Tibial nerve (tissue), 4 donors: Measurements from ENCODE around the gene RASAL2. TPM values are rescaled to one million over a fixed set of nuclear protein-coding genes. Genes with fewer than 3 reads are reported as not detected.

Source experiments
- DNase-seq, 2 donors: peaks; one replicate each; pipeline ENCODE4 v3.0.0-alpha.2; 2019; ENCODE audit warnings: low spot score in 2 of 2
- H3K27ac ChIP-seq, 4 donors: fragments of 200-600 bp; sonication (generic) in 3 of 4; one replicate each; pipeline ENCODE4 v1.5.1; 2017 to 2019; ENCODE audit warnings: mild to moderate bottlenecking in 1 of 4
- H3K27me3 ChIP-seq, 2 donors: fragments of 200-600 bp; sonication (generic) in 1 of 2; one replicate each; pipeline versions ENCODE4 v1.5.1 to v1.6.0; 2017 to 2019
- H3K36me3 ChIP-seq, 3 donors: fragments of 200-600 bp; sonication (generic); one replicate each; pipeline ENCODE4 v1.5.1; 2018 to 2019
- H3K4me1 ChIP-seq, 4 donors: fragments of 200-600 bp; sonication (generic) in 3 of 4; one replicate each; pipeline ENCODE4 v1.5.1; 2017 to 2019
- H3K4me3 ChIP-seq, 4 donors: fragments of 200-600 bp; sonication (generic) in 3 of 4; one replicate each; pipeline ENCODE4 v1.5.1; 2017 to 2019; ENCODE audit warnings: mild to moderate bottlenecking in 1 of 4, moderate library complexity in 1 of 4
- H3K9me3 ChIP-seq, 4 donors: fragments of 200-600 bp; sonication (generic) in 3 of 4; one replicate each; pipeline ENCODE4 v1.5.1; 2017 to 2019
- CTCF ChIP-seq, 5 experiments: fragments of 200-600 bp in 3 of 5; fragments of 450-650 bp in 2 of 5; sonication (generic) in 3 of 5; IDR thresholded peaks; one replicate each; pipeline ENCODE4 v1.5.1; 2016 to 2019; ENCODE audit warnings: antibody characterized with exemption in 5 of 5, mild to moderate bottlenecking in 3 of 5, moderate library complexity in 2 of 5
- EP300 ChIP-seq, 2 donors: sonication (generic); formaldehyde crosslinking; IDR thresholded peaks; one replicate each; pipeline ENCODE4 v1.6.1; 2017; ENCODE audit warnings: antibody characterized with exemption in 2 of 2, mild to moderate bottlenecking in 1 of 2
- POLR2A ChIP-seq, 2 donors: fragments of 450-650 bp; IDR thresholded peaks; one replicate each; pipeline ENCODE4 v1.6.1; 2017; ENCODE audit warnings: antibody characterized with exemption in 2 of 2, mild to moderate bottlenecking in 2 of 2, moderate library complexity in 2 of 2
- WGBS, 2 donors: methylation state at CpG; one replicate each; pipeline ENCODE4 v1.1.5; 2018; 5-methylcytosine and 5-hydroxymethylcytosine counted together
- total RNA-seq, 4 donors: library from RNA; depleted of rRNA; stranded (reverse); fragments of >200 nt; gene quantifications; one replicate each; pipeline ENCODE4 v1.1.0, GENCODE V29; 2016

Gene RASAL2
- total RNA-seq, 4 donors from 2014 or later: 40.5 to 44.8 (median 43.0) TPM

- Histone ChIP-seq H3K9me3 (no peaks in the 10 kb centered on the region), H3K27ac (no peak overlapping the region), H3K36me3 (no peaks in the 10 kb centered on the region), H3K4me3 (no peak overlapping the region), H3K4me1 (peaks cover 0 to 35% (median 0%) of the 10 kb centered on the region in 4 donors), H3K27me3 (no peaks in the 10 kb centered on the region)
- no peak for TF ChIP-seq EP300 (IDR thresholded peaks at IDR 0.05)
- no peak for TF ChIP-seq POLR2A (IDR thresholded peaks at IDR 0.05)
- TF ChIP-seq CTCF (IDR thresholded peaks at IDR 0.05): no peak
- 22 to 28% methylated on average over 1 of the region's 1 CpG for WGBS, 2 donors
- DNase-seq: no peak
Observed at GRCh38 chr1:178101654-178102053, 7.8 kb downstream of the RASAL2 start.

- H3K36me3 ChIP-seq: no peaks in the 10 kb centered on the region
- no peaks in the 10 kb centered on the region for H3K27me3 ChIP-seq
- 94 to 98% methylated on average over 4 of the region's 4 CpGs for WGBS, 2 donors
- TF ChIP-seq EP300 (IDR thresholded peaks at IDR 0.05): no peak
- TF ChIP-seq CTCF (IDR thresholded peaks at IDR 0.05): no peak
- TF ChIP-seq POLR2A (IDR thresholded peaks at IDR 0.05): no peak
- H3K27ac ChIP-seq: no peak overlapping the region
- H3K4me3 ChIP-seq: no peak overlapping the region
- H3K4me1 ChIP-seq: peaks cover 0 to 30% (median 0%) of the 10 kb centered on the region in 4 donors
- H3K9me3 ChIP-seq: no peaks in the 10 kb centered on the region
- no peak for DNase-seq
Observed at GRCh38 chr1:178102218-178102617, 8.3 kb downstream of the RASAL2 start.

- Histone ChIP-seq H3K36me3 (no peaks in the 10 kb centered on the region), H3K4me1 (no peaks in the 10 kb centered on the region), H3K9me3 (no peaks in the 10 kb centered on the region), H3K27me3 (no peaks in the 10 kb centered on the region), H3K4me3 (no peak overlapping the region), H3K27ac (no peak overlapping the region)
- TF ChIP-seq POLR2A (IDR thresholded peaks at IDR 0.05) (no peak), CTCF (IDR thresholded peaks at IDR 0.05) (no peak), EP300 (IDR thresholded peaks at IDR 0.05) (no peak)
- no peak for DNase-seq
- 76 to 79% methylated on average over 1 of the region's 1 CpG for WGBS, 2 donors
Observed at GRCh38 chr1:178107823-178108222, 13.9 kb downstream of the RASAL2 start.

GRCh38 chr1:178109348-178110143 is 15.6 kb downstream of the RASAL2 start:
- Histone ChIP-seq H3K27me3 (no peaks in the 10 kb centered on the region), H3K4me1 (no peaks in the 10 kb centered on the region), H3K4me3 (no peak overlapping the region), H3K27ac (no peak overlapping the region), H3K9me3 (no peaks in the 10 kb centered on the region), H3K36me3 (no peaks in the 10 kb centered on the region)
- TF ChIP-seq EP300 (IDR thresholded peaks at IDR 0.05) (no peak), POLR2A (IDR thresholded peaks at IDR 0.05) (no peak), CTCF (IDR thresholded peaks at IDR 0.05) (no peak)
- whole genome bisulfite sequencing, 2 donors: 80 to 87% methylated on average over 5 of the region's 5 CpGs
- no peak for DNase-seq

- no peaks in the 10 kb centered on the region for H3K27me3 ChIP-seq
- no peak for DNase-seq
Observed at GRCh38 chr1:178115260-178115659, 21.4 kb downstream of the RASAL2 start.

More at GRCh38 chr1:178115260-178115659, 21.4 kb downstream of the RASAL2 start:
- H3K36me3 ChIP-seq: no peaks in the 10 kb centered on the region
- H3K4me3 ChIP-seq: no peak overlapping the region
- H3K27ac ChIP-seq: no peak overlapping the region
- no peaks in the 10 kb centered on the region for H3K9me3 ChIP-seq
- no peak for TF ChIP-seq POLR2A (IDR thresholded peaks at IDR 0.05)
- no peak for TF ChIP-seq EP300 (IDR thresholded peaks at IDR 0.05)
- no peak for TF ChIP-seq CTCF (IDR thresholded peaks at IDR 0.05)
- no peaks in the 10 kb centered on the region for H3K4me1 ChIP-seq
